Gastrocnemius medialis (tissue), 4 donors: Measurements from ENCODE around the gene HCN1.

Experiments
- CTCF ChIP-seq, 5 experiments: fragments of 450-650 bp in 3 of 5; fragments of 200-600 bp in 2 of 5; sonication (generic) in 2 of 5; IDR thresholded peaks in 4 of 5; conservative IDR thresholded peaks in 1 of 5; 1 replicate in 4 of 5; 2 replicates in 1 of 5; pipeline ENCODE4 v1.5.1; 2016 to 2019; ENCODE audit warnings: antibody characterized with exemption in 5 of 5, mild to moderate bottlenecking in 3 of 5, moderate library complexity in 3 of 5
- POLR2A ChIP-seq, 2 donors: fragments of 450-650 bp; IDR thresholded peaks; one replicate each; pipeline ENCODE4 v1.6.1; 2017; ENCODE audit warnings: antibody characterized with exemption in 2 of 2, mild to moderate bottlenecking in 2 of 2, moderate library complexity in 2 of 2

- no peak for TF ChIP-seq CTCF (IDR thresholded peaks at IDR 0.05 in 4 of 5, conservative IDR thresholded peaks at IDR 0.05 in 1 of 5)
- TF ChIP-seq POLR2A (IDR thresholded peaks at IDR 0.05) = no peak
These were observed 312.2 kb downstream of the HCN1 start for GRCh38 chr5:45383985-45384384.
